ENCODE data around the gene OR51L1.
"Not testable (repeated sequence)": the region's sequence is repeated elsewhere in the genome, so short reads cannot be mapped to it uniquely, and the experiment has no call there.

The OR51L1 gene

GRCh38 chr11:4994551-4994950 lies at the start of gene OR51L1:
Gene OR51L1 (plus strand): TSS chr11:4994851. CDS start chr11:4998983, 4,132 bp downstream.
- DNase-seq = no peak

- no peak for DNase-seq
These were observed 47.1 kb upstream of the OR51L1 start, which contains the start of gene OR51A4 for GRCh38 chr11:4947505-4947904. Gene OR51A4 (minus strand): TSS chr11:4947605. CDS start chr11:4947100, 505 bp downstream.

GRCh38 chr11:4955613-4956012 lies 39.0 kb upstream of the OR51L1 start, which contains the start of gene OR51A2:
Gene OR51A2 (minus strand): TSS chr11:4955713. CDS start chr11:4955713, 0 bp downstream.
- not testable (repeated sequence) for DNase-seq

GRCh38 chr11:4957396-4957795 lies 37.3 kb upstream of the OR51L1 start:
- DNase-seq = no peak

- DNase-seq = no peak
These were observed 33.8 kb upstream of the OR51L1 start for GRCh38 chr11:4960877-4961276.

- no peak for DNase-seq
These were observed 31.8 kb upstream of the OR51L1 start for GRCh38 chr11:4962816-4963215.

GRCh38 chr11:4975436-4975835 lies 19.2 kb upstream of the OR51L1 start:
- DNase-seq = no peak

GRCh38 chr11:4979036-4979435 lies 15.6 kb upstream of the OR51L1 start:
- no peak for DNase-seq

- DNase-seq = no peak
These were observed 12.0 kb upstream of the OR51L1 start for GRCh38 chr11:4982678-4983077.

- no peak for DNase-seq
These were observed 10.8 kb upstream of the OR51L1 start for GRCh38 chr11:4983841-4984240.

GRCh38 chr11:4991060-4991459 lies 3.6 kb upstream of the OR51L1 start:
- no peak for DNase-seq

GRCh38 chr11:5004424-5005274 lies 10.0 kb downstream of the OR51L1 start:
- DNase-seq = no peak

GRCh38 chr11:5007561-5007960 lies 12.9 kb downstream of the OR51L1 start:
- no peak for DNase-seq

GRCh38 chr11:5011254-5011653 lies 16.6 kb downstream of the OR51L1 start:
- no peak for DNase-seq

GRCh38 chr11:5013012-5013411 lies 18.4 kb downstream of the OR51L1 start:
- DNase-seq = no peak

GRCh38 chr11:5021996-5022395 lies 27.3 kb downstream of the OR51L1 start:
- no peak for DNase-seq

GRCh38 chr11:5036669-5037068 lies 42.0 kb downstream of the OR51L1 start:
- DNase-seq = no peak

GRCh38 chr11:5037926-5038325 lies 43.3 kb downstream of the OR51L1 start:
- no peak for DNase-seq

GRCh38 chr11:5038341-5038740 lies 43.7 kb downstream of the OR51L1 start:
- DNase-seq = no peak

- DNase-seq = no peak
These were observed 46.2 kb downstream of the OR51L1 start for GRCh38 chr11:5040876-5041275.

- no peak for DNase-seq
These were observed 47.4 kb downstream of the OR51L1 start for GRCh38 chr11:5042091-5042490.

- DNase-seq = no peak
These were observed 48.7 kb downstream of the OR51L1 start for GRCh38 chr11:5043380-5043779.

GRCh38 chr11:5046226-5046625 lies 51.6 kb downstream of the OR51L1 start, which contains the start of gene OR52J3:
Gene OR52J3 (plus strand): TSS chr11:5046526. CDS start chr11:5046526, 0 bp downstream.
- DNase-seq = no peak

- DNase-seq = no peak
These were observed 52.2 kb downstream of the OR51L1 start for GRCh38 chr11:5046754-5047330.
